Mesendoderm (in vitro differentiated cells): Measurements from ENCODE around the gene NAP1L4.

Source experiments
- DNase-seq: peaks from one replicate; pipeline ENCODE4 v3.0.0; 2013
- H2AK5ac ChIP-seq: 2 replicates; pipeline ENCODE4 v1.6.1; 2013; ENCODE audit warnings: low read length, inconsistent platforms
- H2BK120ac ChIP-seq: 2 replicates; pipeline ENCODE4 v1.6.1; 2013; ENCODE audit warnings: low read depth, mild to moderate bottlenecking, low read length, moderate library complexity, mixed read lengths
- H2BK15ac ChIP-seq: replicated peaks from 2 replicates; pipeline ENCODE4 v1.6.1; 2013; ENCODE audit warnings: low read depth, mild to moderate bottlenecking, moderate library complexity
- H2BK5ac ChIP-seq: 2 replicates; pipeline ENCODE4 v1.6.1; 2013; ENCODE audit warnings: low read length, inconsistent platforms
- H3K18ac ChIP-seq: 2 replicates; pipeline ENCODE4 v1.6.1; 2013; ENCODE audit warnings: mild to moderate bottlenecking, low read length, mixed read lengths
- H3K23ac ChIP-seq: one replicate; pipeline ENCODE4 v1.6.1; 2013; ENCODE audit warnings: low read length
- H3K27ac ChIP-seq: 2 replicates; pipeline ENCODE4 v1.5.1; 2013; ENCODE audit warnings: low read depth, mild to moderate bottlenecking, inconsistent platforms, low read length, moderate library complexity
- H3K27me3 ChIP-seq: 2 replicates; pipeline ENCODE4 v1.6.1; 2013; ENCODE audit warnings: low read length, control low read depth, mild to moderate bottlenecking, inconsistent platforms; ENCODE audit not compliant: insufficient read depth, poor library complexity
- H3K36me3 ChIP-seq: 2 replicates; pipeline ENCODE4 v1.6.1; 2013; ENCODE audit warnings: low read length, inconsistent platforms; ENCODE audit not compliant: control insufficient read depth, insufficient read depth
- H3K4ac ChIP-seq: one replicate; pipeline ENCODE4 v1.6.1; 2013; ENCODE audit warnings: low read depth, mild to moderate bottlenecking, low read length, moderate library complexity
- H3K4me1 ChIP-seq: 2 replicates; pipeline ENCODE4 v1.6.1; 2013; ENCODE audit warnings: low read depth, low read length, inconsistent platforms; ENCODE audit not compliant: control insufficient read depth
- H3K4me2 ChIP-seq: 2 replicates; pipeline ENCODE4 v1.6.1; 2013; ENCODE audit warnings: low read length
- H3K4me3 ChIP-seq: 2 replicates; pipeline ENCODE4 v1.5.1; 2013; ENCODE audit warnings: mild to moderate bottlenecking, low read length
- H3K56ac ChIP-seq: one replicate; pipeline ENCODE4 v1.6.1; 2013; ENCODE audit warnings: low read length
- H3K79me1 ChIP-seq: 2 replicates; pipeline ENCODE4 v1.6.1; 2013; ENCODE audit warnings: low read length, inconsistent platforms
- H3K79me2 ChIP-seq: 2 replicates; pipeline ENCODE4 v1.6.1; 2013; ENCODE audit warnings: mild to moderate bottlenecking, low read length; ENCODE audit not compliant: control insufficient read depth, insufficient read depth
- H3K9ac ChIP-seq: 2 replicates; pipeline ENCODE4 v1.6.1; 2013; ENCODE audit warnings: low read length, inconsistent platforms
- H4K5ac ChIP-seq: one replicate; pipeline ENCODE4 v1.6.1; 2013; ENCODE audit warnings: low read length
- H4K8ac ChIP-seq: one replicate; pipeline ENCODE4 v1.6.1; 2013; ENCODE audit warnings: low read depth, mild to moderate bottlenecking, control low read depth, low read length, moderate library complexity
- WGBS: extraction: QIAGEN DNeasy Blood & Tissue Kit; methylation state at CpG from one replicate; pipeline ENCODE4 v1.1.7; 2013; ENCODE audit warnings: low lambda C conversion rate, missing lambda C conversion rate; ENCODE audit not compliant: insufficient coverage; ENCODE audit errors: extremely low coverage; 5-methylcytosine and 5-hydroxymethylcytosine counted together

The NAP1L4 gene

DNA sequence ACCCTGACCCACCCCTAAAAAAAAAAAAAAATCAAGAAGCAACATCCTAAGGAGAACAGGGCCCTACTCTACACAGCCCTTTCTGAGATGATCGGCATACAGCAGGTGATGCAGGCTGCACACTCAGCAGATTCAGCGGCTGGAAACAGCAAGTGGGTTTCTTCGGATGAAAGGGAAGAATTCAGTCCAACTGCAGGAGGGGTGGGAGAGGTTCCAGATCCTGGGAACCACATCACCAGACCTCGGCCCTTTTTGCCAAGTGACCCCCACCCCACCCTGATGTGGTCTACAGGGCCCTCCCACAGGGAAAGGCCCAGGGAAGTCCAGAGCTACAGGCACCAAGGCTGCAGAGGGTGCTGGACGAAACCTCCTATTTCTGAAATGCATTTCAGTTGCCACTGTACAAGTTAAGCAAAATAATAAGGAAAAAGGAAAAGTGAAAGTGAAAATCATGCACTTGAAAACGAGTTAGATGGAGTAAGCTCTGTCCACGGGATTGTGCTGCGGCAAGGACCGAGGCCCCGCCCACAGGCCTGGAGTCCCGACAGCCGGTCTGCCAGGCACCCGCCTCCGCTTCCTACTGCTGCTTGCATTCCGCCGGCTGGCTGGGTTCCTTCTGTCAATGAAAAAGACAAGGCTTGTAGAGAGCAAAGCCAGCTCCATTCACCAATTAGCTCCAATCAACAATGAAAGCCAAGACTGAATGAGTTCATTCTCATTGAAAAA lies 46.9 kb downstream of the NAP1L4 start:
- H3K4me2 ChIP-seq, result no peak overlapping the region
- H3K23ac ChIP-seq, result no peak overlapping the region
- no peak overlapping the region for H3K9ac ChIP-seq
- no CpG with 5 or more reads among the region's 16 CpGs for WGBS
- no peak overlapping the region for H3K18ac ChIP-seq
- H3K4ac ChIP-seq, result no peak overlapping the region
- H4K8ac ChIP-seq, result no peak overlapping the region
- H2BK120ac ChIP-seq, result no peak overlapping the region
- peak; percentile 81 for DNase-seq
- H3K79me1 ChIP-seq, result peaks cover 4% of the 10 kb centered on the region
- no peak overlapping the region for H2BK15ac ChIP-seq
- no peaks in the 10 kb centered on the region for H3K79me2 ChIP-seq
- H3K27ac ChIP-seq, result no peak overlapping the region
- no peak overlapping the region for H3K56ac ChIP-seq
- no peak overlapping the region for H2BK5ac ChIP-seq
- H2AK5ac ChIP-seq, result no peak overlapping the region
- H3K4me3 ChIP-seq, result no peak overlapping the region
- no peak overlapping the region for H4K5ac ChIP-seq
- no peaks in the 10 kb centered on the region for H3K27me3 ChIP-seq
- H3K36me3 ChIP-seq, result peaks cover 11% of the 10 kb centered on the region
- peaks cover 3% of the 10 kb centered on the region for H3K4me1 ChIP-seq

DNA sequence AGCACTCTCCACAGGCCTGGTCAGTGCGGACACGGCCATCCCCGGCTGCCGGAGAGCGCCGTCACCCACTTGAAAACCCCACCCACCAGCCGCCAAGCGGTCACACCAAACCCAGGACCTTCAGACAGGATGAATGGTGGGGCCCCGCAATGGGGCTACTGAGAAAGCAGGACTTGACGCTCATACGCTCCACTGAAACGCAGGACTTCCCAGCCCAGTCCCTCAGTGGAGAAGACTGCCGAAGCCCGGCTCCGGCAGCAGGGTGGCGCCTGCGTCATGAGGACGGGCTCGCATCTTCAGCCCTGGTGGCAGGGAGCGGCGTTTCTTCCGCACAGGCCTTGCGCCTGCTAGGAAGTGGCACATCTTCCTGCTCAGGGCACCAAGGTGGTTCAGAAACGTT lies 47.6 kb downstream of the NAP1L4 start:
- Histone ChIP-seq H3K4me3 (no peak overlapping the region), H3K18ac (no peak overlapping the region), H2AK5ac (no peak overlapping the region), H4K8ac (no peak overlapping the region), H3K23ac (no peak overlapping the region), H3K4me2 (no peak overlapping the region), H3K4me1 (peaks cover 3% of the 10 kb centered on the region), H3K4ac (no peak overlapping the region), H3K27ac (no peak overlapping the region), H2BK120ac (no peak overlapping the region), H3K9ac (no peak overlapping the region), H2BK15ac (no peak overlapping the region), H3K79me1 (peaks cover 4% of the 10 kb centered on the region), H3K36me3 (peaks cover 11% of the 10 kb centered on the region), H2BK5ac (no peak overlapping the region), H3K79me2 (no peaks in the 10 kb centered on the region), H4K5ac (no peak overlapping the region), H3K56ac (no peak overlapping the region), H3K27me3 (no peaks in the 10 kb centered on the region)
- no CpG with 5 or more reads among the region's 24 CpGs for WGBS
- no peak for DNase-seq

DNA sequence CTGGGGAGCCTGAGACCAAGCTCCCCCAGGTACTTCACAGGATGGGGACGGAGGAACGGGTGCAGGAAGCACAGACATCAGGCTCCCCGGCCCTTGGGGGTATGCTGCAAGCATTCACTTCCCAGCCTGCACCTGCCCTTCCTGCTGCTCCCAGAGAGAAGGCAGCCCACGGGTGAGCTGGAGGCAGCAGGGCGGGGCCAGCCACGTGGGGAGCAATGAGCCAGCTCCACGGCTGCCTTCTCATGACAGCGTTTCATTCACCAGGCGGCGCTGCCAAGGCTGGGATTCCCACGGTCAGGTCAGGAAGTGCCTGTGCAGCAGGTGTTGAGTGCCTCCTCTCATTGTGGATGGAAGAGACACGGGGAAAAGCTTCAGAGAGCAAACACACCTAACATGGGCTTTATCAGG lies 48.4 kb downstream of the NAP1L4 start:
- no peak overlapping the region for H4K5ac ChIP-seq
- H3K9ac ChIP-seq, result no peak overlapping the region
- no peak overlapping the region for H2BK5ac ChIP-seq
- no peak overlapping the region for H4K8ac ChIP-seq
- H3K36me3 ChIP-seq, result peaks cover 6% of the 10 kb centered on the region
- DNase-seq, result no peak
- peaks cover 3% of the 10 kb centered on the region for H3K4me1 ChIP-seq
- H3K27ac ChIP-seq, result no peak overlapping the region
- H3K79me1 ChIP-seq, result peaks cover 2% of the 10 kb centered on the region
- H2BK15ac ChIP-seq, result no peak overlapping the region
- H3K4ac ChIP-seq, result no peak overlapping the region
- no peak overlapping the region for H2AK5ac ChIP-seq
- H3K27me3 ChIP-seq, result no peaks in the 10 kb centered on the region
- no peak overlapping the region for H3K18ac ChIP-seq
- no peak overlapping the region for H2BK120ac ChIP-seq
- no peak overlapping the region for H3K4me2 ChIP-seq
- H3K79me2 ChIP-seq, result no peaks in the 10 kb centered on the region
- no peak overlapping the region for H3K56ac ChIP-seq
- no CpG with 5 or more reads among the region's 12 CpGs for WGBS
- H3K4me3 ChIP-seq, result no peak overlapping the region
- no peak overlapping the region for H3K23ac ChIP-seq

DNA sequence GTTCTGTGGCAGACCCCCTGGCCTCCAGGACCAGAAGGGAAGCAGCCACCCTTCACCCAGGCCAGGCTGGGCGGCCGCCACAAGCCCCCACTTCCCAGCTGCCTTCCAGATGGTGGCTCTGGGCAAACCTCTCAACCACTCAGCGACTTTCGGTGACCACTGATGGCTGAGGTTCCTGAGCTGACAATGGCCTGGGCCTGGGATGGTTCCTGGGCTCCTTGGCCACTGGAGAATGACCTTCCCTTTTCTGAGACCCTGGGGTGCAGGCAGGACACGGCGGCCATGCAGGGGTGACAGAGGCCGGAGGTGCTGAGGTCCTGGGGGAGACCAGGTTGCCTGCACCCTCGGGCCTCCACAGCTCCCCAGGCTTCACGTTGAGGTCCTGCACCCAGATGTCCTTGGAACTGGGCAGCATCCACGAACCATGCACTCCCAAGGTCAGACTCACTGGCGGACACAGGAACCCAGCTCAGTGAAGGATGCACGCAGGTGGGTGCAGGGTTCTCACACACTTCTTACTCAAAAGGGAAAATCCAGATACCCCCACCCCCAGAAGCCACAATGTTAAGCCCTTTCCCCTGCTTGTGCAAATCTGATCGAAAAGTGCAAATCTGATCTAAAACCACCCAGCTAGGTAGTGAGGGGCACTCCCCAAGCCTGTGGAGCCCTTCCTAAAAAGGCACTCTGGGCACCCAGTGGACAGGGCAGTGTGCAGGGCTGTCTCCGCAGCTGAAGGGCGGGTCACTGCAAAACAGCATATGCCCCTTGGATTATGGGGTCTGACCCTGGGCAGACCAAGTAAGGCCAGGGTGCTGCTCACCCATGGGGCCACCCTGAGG lies 49.0 kb downstream of the NAP1L4 start:
- no peak for DNase-seq
- Histone ChIP-seq H3K36me3 (peaks cover 4% of the 10 kb centered on the region), H2BK15ac (no peak overlapping the region), H3K79me1 (peaks cover 1% of the 10 kb centered on the region), H3K4ac (no peak overlapping the region), H2BK120ac (no peak overlapping the region), H3K56ac (no peak overlapping the region), H4K8ac (no peak overlapping the region), H3K23ac (no peak overlapping the region), H3K27ac (no peak overlapping the region), H2AK5ac (no peak overlapping the region), H3K27me3 (no peaks in the 10 kb centered on the region), H3K9ac (no peak overlapping the region), H3K18ac (no peak overlapping the region), H3K4me1 (peaks cover 3% of the 10 kb centered on the region), H3K4me2 (no peak overlapping the region), H4K5ac (no peak overlapping the region), H2BK5ac (no peak overlapping the region), H3K79me2 (no peaks in the 10 kb centered on the region), H3K4me3 (no peak overlapping the region)
- WGBS, result no CpG with 5 or more reads among the region's 15 CpGs

DNA sequence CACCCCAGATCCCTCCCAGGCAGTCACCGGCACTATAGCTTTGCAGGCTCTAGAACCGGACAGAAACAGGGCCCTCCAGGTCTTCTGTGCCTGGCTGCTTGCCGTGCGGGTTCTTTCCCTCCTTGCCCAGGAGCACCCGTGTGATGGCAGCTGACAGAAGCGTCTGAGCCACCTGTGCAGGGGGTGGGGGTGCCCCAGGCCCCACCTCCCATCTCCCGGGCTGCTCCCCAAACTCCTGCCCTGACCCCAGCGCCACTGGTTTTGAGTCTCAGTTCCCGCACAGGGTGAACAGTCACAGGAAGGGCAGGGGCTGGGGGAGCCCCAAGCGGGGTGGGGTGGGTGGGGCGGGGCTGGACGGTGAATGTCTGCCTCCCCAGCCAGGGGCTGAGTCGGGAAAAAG lies 49.7 kb downstream of the NAP1L4 start:
- Histone ChIP-seq H2BK120ac (no peak overlapping the region), H3K9ac (no peak overlapping the region), H2BK15ac (no peak overlapping the region), H3K18ac (no peak overlapping the region), H3K79me1 (peaks cover 1% of the 10 kb centered on the region), H3K4me1 (peaks cover 3% of the 10 kb centered on the region), H2BK5ac (no peak overlapping the region), H3K23ac (no peak overlapping the region), H4K8ac (no peak overlapping the region), H3K56ac (no peak overlapping the region), H3K36me3 (peaks cover 4% of the 10 kb centered on the region), H3K4ac (no peak overlapping the region), H3K27me3 (no peaks in the 10 kb centered on the region), H3K79me2 (no peaks in the 10 kb centered on the region), H4K5ac (no peak overlapping the region), H3K27ac (no peak overlapping the region), H3K4me3 (no peak overlapping the region), H3K4me2 (no peak overlapping the region), H2AK5ac (no peak overlapping the region)
- WGBS, result no CpG with 5 or more reads among the region's 13 CpGs
- DNase-seq, result no peak
